Memory B cell (primary cell): Measurements from ENCODE around the gene FLOT2.
"Not testable (repeated sequence)": the region's sequence is repeated elsewhere in the genome, so short reads cannot be mapped to it uniquely, and the experiment has no call there.

Experiments used
- ATAC-seq: fragments of 150-1000 bp; cut with Tn5 transposase; 2 replicates; pipeline ENCODE4 v1.10.0; 2021; ENCODE audit warnings: low read depth, mild to moderate bottlenecking, moderate library complexity
- DNase-seq, 2 donors: peaks; one replicate each; pipeline ENCODE4 v3.0.0; 2022; ENCODE audit warnings: low spot score in 2 of 2
- H3K27ac Mint-ChIP-seq: one replicate; pipeline ENCODE4 v1.8.0; 2022; ENCODE audit warnings: mild to moderate bottlenecking, moderate library complexity, mixed read lengths
- H3K27me3 Mint-ChIP-seq: one replicate; pipeline ENCODE4 v1.8.0; 2022; ENCODE audit warnings: mixed read lengths
- H3K36me3 Mint-ChIP-seq: one replicate; pipeline ENCODE4 v1.8.0; 2022; ENCODE audit warnings: mild to moderate bottlenecking, mixed read lengths
- H3K4me1 Mint-ChIP-seq: one replicate; pipeline ENCODE4 v1.8.0; 2022; ENCODE audit warnings: mixed read lengths
- H3K4me3 Mint-ChIP-seq: one replicate; pipeline ENCODE4 v1.8.0; 2022; ENCODE audit warnings: mild to moderate bottlenecking, moderate library complexity, mixed read lengths
- H3K9me3 Mint-ChIP-seq: one replicate; pipeline ENCODE4 v1.8.0; 2022; ENCODE audit warnings: mixed read lengths

Gene FLOT2

GRCh38 chr17:28895794-28896447, 1.6 kb downstream of the FLOT2 start:
- no peak for ATAC-seq
- Mint-ChIP-seq H3K36me3 (peaks cover 12% of the 10 kb centered on the region), H3K27me3 (no peaks in the 10 kb centered on the region), H3K4me1 (peaks cover 51% of the 10 kb centered on the region), H3K4me3 (peak overlapping the region; percentile 98), H3K27ac (peak overlapping the region; percentile 99), H3K9me3 (no peaks in the 10 kb centered on the region)
- no peak for DNase-seq

GRCh38 chr17:28893248-28894183, 4.0 kb downstream of the FLOT2 start:
- not testable (repeated sequence) for H3K36me3 Mint-ChIP-seq, H3K27me3 Mint-ChIP-seq, H3K9me3 Mint-ChIP-seq
- DNase-seq (peak in 1 of 2 donors; percentile 26), ATAC-seq (peak; percentile 17)
- Mint-ChIP-seq H3K4me1 (peaks cover 46% of the 10 kb centered on the region), H3K4me3 (peak overlapping the region; percentile 83), H3K27ac (peak overlapping the region; percentile 98)

GRCh38 chr17:28892024-28892423, 5.5 kb downstream of the FLOT2 start:
- no peak for ATAC-seq
- Mint-ChIP-seq H3K9me3 (no peaks in the 10 kb centered on the region), H3K27me3 (no peaks in the 10 kb centered on the region), H3K27ac (peak overlapping the region; percentile 80), H3K4me1 (peaks cover 55% of the 10 kb centered on the region), H3K36me3 (peaks cover 12% of the 10 kb centered on the region), H3K4me3 (peak overlapping the region; percentile 44)
- DNase-seq, result no peak

- no peaks in the 10 kb centered on the region for H3K27me3 Mint-ChIP-seq
- no peak for DNase-seq
- H3K9me3 Mint-ChIP-seq, result no peaks in the 10 kb centered on the region
- peak overlapping the region; percentile 2 for H3K4me3 Mint-ChIP-seq
- no peak for ATAC-seq
- H3K27ac Mint-ChIP-seq, result peak overlapping the region; percentile 80
- peaks cover 58% of the 10 kb centered on the region for H3K4me1 Mint-ChIP-seq
- peaks cover 12% of the 10 kb centered on the region for H3K36me3 Mint-ChIP-seq
Observed at GRCh38 chr17:28891201-28891600, 6.3 kb downstream of the FLOT2 start.

GRCh38 chr17:28889996-28890395, 7.5 kb downstream of the FLOT2 start:
- Mint-ChIP-seq H3K4me3 (no peak overlapping the region), H3K27me3 (no peaks in the 10 kb centered on the region), H3K4me1 (peaks cover 54% of the 10 kb centered on the region), H3K36me3 (peaks cover 17% of the 10 kb centered on the region), H3K27ac (no peak overlapping the region), H3K9me3 (no peaks in the 10 kb centered on the region)
- no peak for ATAC-seq
- DNase-seq, result no peak

- H3K4me1 Mint-ChIP-seq, result peaks cover 58% of the 10 kb centered on the region
- no peaks in the 10 kb centered on the region for H3K9me3 Mint-ChIP-seq
- H3K36me3 Mint-ChIP-seq, result peaks cover 24% of the 10 kb centered on the region
- ATAC-seq (peak; percentile 52), DNase-seq (no peak)
- H3K4me3 Mint-ChIP-seq, result peak overlapping the region; percentile 73
- H3K27ac Mint-ChIP-seq, result peak overlapping the region; percentile 86
- no peaks in the 10 kb centered on the region for H3K27me3 Mint-ChIP-seq
Observed at GRCh38 chr17:28888832-28889231, 8.7 kb downstream of the FLOT2 start.

GRCh38 chr17:28887871-28888471, 9.6 kb downstream of the FLOT2 start:
- Mint-ChIP-seq H3K4me3 (peak overlapping the region; percentile 37), H3K27me3 (no peaks in the 10 kb centered on the region), H3K9me3 (no peaks in the 10 kb centered on the region), H3K27ac (peak overlapping the region; percentile 86), H3K4me1 (peaks cover 49% of the 10 kb centered on the region), H3K36me3 (peaks cover 28% of the 10 kb centered on the region)
- DNase-seq (no peak), ATAC-seq (peak; percentile 79)

- Mint-ChIP-seq H3K4me3 (no peak overlapping the region), H3K27me3 (no peaks in the 10 kb centered on the region), H3K27ac (no peak overlapping the region), H3K4me1 (peaks cover 35% of the 10 kb centered on the region), H3K36me3 (peaks cover 32% of the 10 kb centered on the region), H3K9me3 (no peaks in the 10 kb centered on the region)
- DNase-seq (no peak), ATAC-seq (no peak)
Observed at GRCh38 chr17:28885951-28886350, 11.6 kb downstream of the FLOT2 start.

- Mint-ChIP-seq H3K4me1 (peaks cover 34% of the 10 kb centered on the region), H3K9me3 (no peaks in the 10 kb centered on the region), H3K27me3 (no peaks in the 10 kb centered on the region), H3K4me3 (no peak overlapping the region), H3K36me3 (peaks cover 31% of the 10 kb centered on the region), H3K27ac (peak overlapping the region; percentile 8)
- ATAC-seq (no peak), DNase-seq (no peak)
Observed at GRCh38 chr17:28885363-28885762, 12.2 kb downstream of the FLOT2 start.

- ATAC-seq (no peak), DNase-seq (no peak)
- no peaks in the 10 kb centered on the region for H3K27me3 Mint-ChIP-seq
- no peak overlapping the region for H3K27ac Mint-ChIP-seq
- H3K9me3 Mint-ChIP-seq, result no peaks in the 10 kb centered on the region
- peaks cover 36% of the 10 kb centered on the region for H3K4me1 Mint-ChIP-seq
- no peak overlapping the region for H3K4me3 Mint-ChIP-seq
- H3K36me3 Mint-ChIP-seq, result peaks cover 40% of the 10 kb centered on the region
Observed at GRCh38 chr17:28883967-28884702, 13.4 kb downstream of the FLOT2 start.

GRCh38 chr17:28882154-28882895, 15.2 kb downstream of the FLOT2 start:
- no peak for ATAC-seq
- DNase-seq, result no peak
- H3K4me1 Mint-ChIP-seq, result peaks cover 24% of the 10 kb centered on the region
- H3K36me3 Mint-ChIP-seq, result peaks cover 46% of the 10 kb centered on the region
- H3K9me3 Mint-ChIP-seq, result no peaks in the 10 kb centered on the region
- H3K27me3 Mint-ChIP-seq, result no peaks in the 10 kb centered on the region
- H3K27ac Mint-ChIP-seq, result no peak overlapping the region
- H3K4me3 Mint-ChIP-seq, result no peak overlapping the region

- Mint-ChIP-seq H3K27ac (no peak overlapping the region), H3K4me1 (peaks cover 20% of the 10 kb centered on the region), H3K36me3 (peaks cover 44% of the 10 kb centered on the region), H3K27me3 (no peaks in the 10 kb centered on the region), H3K9me3 (no peaks in the 10 kb centered on the region), H3K4me3 (no peak overlapping the region)
- no peak for DNase-seq
- no peak for ATAC-seq
Observed at GRCh38 chr17:28881533-28882056, 15.9 kb downstream of the FLOT2 start.

GRCh38 chr17:28880572-28880945, 17.0 kb downstream of the FLOT2 start:
- Mint-ChIP-seq H3K9me3 (no peaks in the 10 kb centered on the region), H3K36me3 (peaks cover 43% of the 10 kb centered on the region), H3K4me3 (no peak overlapping the region), H3K27ac (no peak overlapping the region), H3K4me1 (peaks cover 21% of the 10 kb centered on the region), H3K27me3 (no peaks in the 10 kb centered on the region)
- ATAC-seq (no peak), DNase-seq (no peak)
